Muscle layer of colon (tissue), 2 donors: Measurements from ENCODE around the gene CRADD.
A peak's percentile ranks its signal among the peaks of the same experiment; 100 is the strongest.

Experiments
- H3K27ac ChIP-seq: one replicate; pipeline ENCODE4 v1.7.0; 2013; ENCODE audit warnings: low read depth, mild to moderate bottlenecking, low read length, moderate library complexity
- H3K27me3 ChIP-seq, 2 donors: one replicate each; pipeline ENCODE4 v1.7.0; 2013; ENCODE audit warnings: low read length in 2 of 2, mild to moderate bottlenecking in 2 of 2; ENCODE audit not compliant: insufficient read depth in 2 of 2, control insufficient read depth in 1 of 2
- H3K36me3 ChIP-seq: one replicate; pipeline ENCODE4 v1.7.0; 2013; ENCODE audit warnings: mild to moderate bottlenecking, low read length; ENCODE audit not compliant: insufficient read depth
- H3K4me1 ChIP-seq: one replicate; pipeline ENCODE4 v1.7.0; 2013; ENCODE audit warnings: mild to moderate bottlenecking, low read length; ENCODE audit not compliant: insufficient read depth
- H3K4me3 ChIP-seq, 2 donors: one replicate each; pipeline ENCODE4 v1.7.0; 2013; ENCODE audit warnings: low read length in 2 of 2, low read depth in 1 of 2, mild to moderate bottlenecking in 1 of 2, moderate library complexity in 1 of 2
- H3K9ac ChIP-seq: one replicate; pipeline ENCODE4 v1.7.0; 2013; ENCODE audit warnings: low read length
- H3K9me3 ChIP-seq: one replicate; pipeline ENCODE4 v1.7.0; 2013; ENCODE audit warnings: mild to moderate bottlenecking, low read length
- donor health status: abdominal sarcoma.
- donor health status: Adenocarcinoma of cecum.

CRADD gene

DNA sequence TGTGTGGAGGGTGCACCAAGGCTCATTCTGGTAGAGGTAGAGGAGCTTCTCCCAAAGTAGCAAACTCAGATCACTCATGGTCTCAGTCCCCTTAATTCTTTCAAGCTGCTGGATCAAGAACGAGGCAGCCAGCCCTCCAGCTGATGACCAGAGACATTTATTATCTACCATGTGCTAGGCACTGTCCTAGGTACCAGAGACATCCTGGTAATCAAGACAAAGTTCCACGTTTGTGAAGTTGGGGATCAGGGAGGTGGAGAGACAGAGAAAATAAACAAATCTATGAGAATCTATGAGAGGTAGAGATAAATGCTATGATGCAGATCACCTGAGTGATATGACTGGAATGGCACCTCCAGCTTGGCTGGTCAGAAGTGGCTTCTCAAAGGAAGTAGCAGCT is 130.2 kb downstream of the CRADD start:
- Histone ChIP-seq H3K9ac (no peak overlapping the region), H3K36me3 (no peaks in the 10 kb centered on the region), H3K27me3 (no peaks in the 10 kb centered on the region), H3K4me3 (no peak overlapping the region), H3K4me1 (peaks cover 33% of the 10 kb centered on the region), H3K27ac (no peak overlapping the region), H3K9me3 (no peaks in the 10 kb centered on the region)

DNA sequence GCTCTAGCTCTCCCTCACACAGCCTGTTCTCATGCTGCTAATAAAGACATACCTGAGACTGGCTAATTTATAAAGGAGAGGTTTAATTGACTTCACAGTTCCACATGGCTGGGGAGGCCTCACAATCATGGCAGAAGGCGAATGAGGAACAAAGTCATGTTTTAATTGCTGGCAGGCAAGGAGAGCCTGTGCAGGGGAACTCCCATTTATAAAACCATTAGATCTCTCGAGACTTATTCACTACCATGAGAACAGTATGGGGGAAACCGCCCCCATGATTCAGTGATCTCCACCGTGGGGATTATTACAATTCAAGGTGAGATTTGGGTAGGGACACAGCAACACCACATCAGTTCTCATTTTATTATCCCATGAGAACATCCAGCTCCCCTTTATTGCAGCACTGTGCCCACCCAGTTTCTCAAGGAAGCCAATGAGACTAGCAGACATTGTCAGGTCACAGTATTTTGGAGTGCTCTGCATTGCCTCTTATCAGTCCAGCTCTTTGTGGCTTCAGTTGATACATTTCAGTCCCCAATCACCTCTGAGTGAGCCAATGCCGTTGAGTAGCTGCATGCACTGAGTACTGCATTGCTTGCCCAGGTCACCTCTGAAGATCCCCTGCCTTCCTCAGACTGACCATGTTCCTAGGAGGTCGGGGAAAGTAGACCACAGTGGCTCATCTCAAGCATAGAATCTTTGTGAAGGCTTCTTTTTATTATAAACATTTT is 131.2 kb downstream of the CRADD start:
- Histone ChIP-seq H3K4me1 (peaks cover 33% of the 10 kb centered on the region), H3K36me3 (no peaks in the 10 kb centered on the region), H3K27ac (no peak overlapping the region), H3K4me3 (no peak overlapping the region), H3K9ac (no peak overlapping the region), H3K9me3 (no peaks in the 10 kb centered on the region), H3K27me3 (no peaks in the 10 kb centered on the region)

DNA sequence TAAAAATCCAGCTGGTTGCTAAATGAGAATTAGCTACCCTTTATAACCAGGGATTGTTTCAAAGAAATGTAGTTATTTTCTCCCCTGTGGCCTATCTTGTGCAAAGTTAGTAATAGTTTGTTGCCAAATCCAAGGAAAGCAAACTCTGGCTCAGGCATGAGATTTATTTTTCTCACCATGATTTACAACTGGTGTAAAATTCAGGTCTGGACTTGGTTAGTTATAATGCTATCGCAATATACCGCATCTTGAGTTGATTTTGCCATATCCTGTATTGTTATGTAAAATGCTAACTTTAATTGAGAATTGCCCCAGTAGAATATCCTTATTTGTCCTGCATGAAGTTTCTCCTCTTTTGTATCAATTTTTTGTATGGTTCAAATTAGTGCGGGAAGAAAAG is 135.5 kb downstream of the CRADD start:
- H3K36me3 ChIP-seq, result no peaks in the 10 kb centered on the region
- H3K27ac ChIP-seq, result peak overlapping the region; percentile 77
- no peaks in the 10 kb centered on the region for H3K27me3 ChIP-seq
- no peak overlapping the region for H3K4me3 ChIP-seq
- no peak overlapping the region for H3K9ac ChIP-seq
- H3K9me3 ChIP-seq, result no peaks in the 10 kb centered on the region
- peaks cover 34% of the 10 kb centered on the region for H3K4me1 ChIP-seq

DNA sequence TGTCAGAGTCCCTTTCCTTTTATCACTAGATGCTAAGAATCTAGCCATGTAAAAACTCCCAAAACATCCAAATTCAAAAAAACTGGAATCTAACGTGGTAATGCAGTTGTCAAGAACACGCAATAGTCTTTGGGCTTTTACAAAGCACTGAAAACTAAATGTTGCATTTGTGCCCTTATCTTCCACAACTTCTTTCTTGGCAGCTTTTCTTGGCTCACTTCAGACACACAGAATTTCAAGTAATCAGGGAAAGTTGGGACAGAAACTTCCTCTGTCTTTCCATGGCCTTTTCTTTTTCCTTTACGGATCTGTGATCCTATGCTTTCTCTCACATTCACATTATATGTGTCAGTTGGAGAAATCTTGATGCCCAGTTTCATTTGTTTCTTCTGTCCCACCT is 136.0 kb downstream of the CRADD start:
- Histone ChIP-seq H3K27me3 (no peaks in the 10 kb centered on the region), H3K9me3 (no peaks in the 10 kb centered on the region), H3K9ac (no peak overlapping the region), H3K4me1 (peaks cover 39% of the 10 kb centered on the region), H3K27ac (peak overlapping the region; percentile 77), H3K4me3 (no peak overlapping the region), H3K36me3 (no peaks in the 10 kb centered on the region)

DNA sequence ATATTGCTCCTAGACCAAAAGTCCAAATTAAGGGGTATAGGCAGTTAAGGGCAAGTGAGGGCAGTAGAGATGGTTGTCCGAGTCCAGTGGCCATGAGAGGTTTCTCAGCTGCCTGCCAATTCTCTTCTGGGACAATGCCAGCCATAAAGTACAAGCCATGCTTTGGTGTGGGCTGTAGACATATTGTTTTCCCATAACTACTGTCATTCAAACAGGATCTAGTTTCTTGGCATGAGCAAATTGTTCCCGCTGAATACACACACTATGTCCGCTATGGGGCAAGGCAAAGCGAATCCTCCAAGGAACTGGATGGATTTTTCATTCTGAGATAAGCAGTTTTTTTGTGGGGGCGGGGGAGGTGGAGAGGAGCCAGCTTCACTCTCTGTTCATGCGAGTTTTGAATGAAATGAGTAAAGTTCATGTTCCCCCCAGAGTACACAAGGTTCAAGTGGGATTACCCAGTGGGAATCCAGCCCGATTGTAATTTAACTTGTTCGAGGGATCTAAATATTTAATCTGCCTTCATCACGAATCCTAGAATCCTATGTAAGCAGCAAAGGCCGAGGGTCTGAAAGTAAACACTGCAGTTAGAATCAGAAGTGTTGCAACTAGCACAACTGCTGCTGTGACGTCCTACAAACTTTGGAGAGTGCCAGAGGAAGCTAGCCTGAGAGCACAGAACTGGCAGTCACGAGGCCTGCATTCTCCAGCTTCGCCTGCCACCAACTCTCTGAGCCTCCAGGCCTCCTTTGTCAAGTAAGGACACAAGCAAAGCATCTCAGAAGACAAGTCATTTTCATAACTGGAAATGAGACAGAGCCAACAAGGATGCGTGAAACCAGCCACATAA is 137.0 kb downstream of the CRADD start:
- no peaks in the 10 kb centered on the region for H3K9me3 ChIP-seq
- H3K27ac ChIP-seq, result peak overlapping the region; percentile 77
- H3K4me3 ChIP-seq, result no peak overlapping the region
- H3K4me1 ChIP-seq, result peaks cover 49% of the 10 kb centered on the region
- H3K27me3 ChIP-seq, result no peaks in the 10 kb centered on the region
- peak overlapping the region; percentile 18 for H3K9ac ChIP-seq
- H3K36me3 ChIP-seq, result no peaks in the 10 kb centered on the region

DNA sequence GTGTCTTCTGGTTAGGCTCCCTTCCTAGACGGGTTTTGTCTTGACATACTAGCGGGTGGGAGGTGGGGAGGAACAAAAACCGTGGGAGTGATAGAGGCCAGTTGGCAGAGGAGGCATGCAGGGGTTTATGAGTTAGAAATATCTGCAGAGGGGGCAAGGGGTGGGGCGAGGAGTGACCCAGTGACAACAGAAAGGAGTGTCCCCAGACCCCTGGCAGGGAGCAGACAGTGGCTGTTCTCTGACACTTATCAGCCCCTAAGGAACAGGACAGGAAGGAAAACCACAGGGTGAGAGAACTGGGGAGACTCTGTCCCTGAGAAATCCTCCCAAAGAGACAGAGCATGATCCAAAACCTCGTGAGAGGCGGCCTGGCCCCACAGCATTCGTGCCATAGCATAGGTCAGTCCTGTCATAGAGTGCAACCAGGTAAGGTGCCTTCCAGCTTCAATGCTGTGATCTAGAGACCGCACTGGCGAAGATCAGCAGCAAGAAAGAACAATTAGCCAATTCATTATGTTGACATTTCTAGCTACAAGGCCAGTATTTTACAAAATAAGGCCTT is 141.4 kb downstream of the CRADD start:
- Histone ChIP-seq H3K4me3 (no peak overlapping the region), H3K36me3 (no peaks in the 10 kb centered on the region), H3K9me3 (no peaks in the 10 kb centered on the region), H3K4me1 (peaks cover 49% of the 10 kb centered on the region), H3K9ac (no peak overlapping the region), H3K27ac (peak overlapping the region; percentile 75), H3K27me3 (no peaks in the 10 kb centered on the region)

DNA sequence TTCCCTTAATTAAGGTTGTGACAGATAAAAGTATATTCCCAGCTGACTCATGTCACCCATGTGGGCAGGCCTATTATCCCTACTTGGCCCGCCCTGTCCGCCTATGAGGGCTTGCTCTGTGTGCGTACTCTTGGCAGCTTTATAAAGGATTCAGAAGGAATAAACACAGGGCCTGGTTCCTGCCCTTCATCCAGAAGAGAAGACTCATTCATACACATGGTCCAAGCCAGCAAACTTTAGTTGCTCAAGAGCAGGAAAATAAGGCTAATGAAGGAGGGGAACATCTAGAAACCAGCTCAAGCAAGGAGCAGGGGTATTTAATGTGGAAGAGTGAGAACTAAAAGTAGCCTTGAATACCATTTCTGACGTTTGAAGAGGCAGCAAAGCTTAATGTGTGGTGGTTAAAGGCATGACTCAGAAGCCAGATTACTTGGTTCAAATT is 141.9 kb downstream of the CRADD start:
- Histone ChIP-seq H3K27me3 (no peaks in the 10 kb centered on the region), H3K27ac (peak overlapping the region; percentile 75), H3K9me3 (no peaks in the 10 kb centered on the region), H3K36me3 (no peaks in the 10 kb centered on the region), H3K9ac (no peak overlapping the region), H3K4me1 (peaks cover 49% of the 10 kb centered on the region), H3K4me3 (no peak overlapping the region)

DNA sequence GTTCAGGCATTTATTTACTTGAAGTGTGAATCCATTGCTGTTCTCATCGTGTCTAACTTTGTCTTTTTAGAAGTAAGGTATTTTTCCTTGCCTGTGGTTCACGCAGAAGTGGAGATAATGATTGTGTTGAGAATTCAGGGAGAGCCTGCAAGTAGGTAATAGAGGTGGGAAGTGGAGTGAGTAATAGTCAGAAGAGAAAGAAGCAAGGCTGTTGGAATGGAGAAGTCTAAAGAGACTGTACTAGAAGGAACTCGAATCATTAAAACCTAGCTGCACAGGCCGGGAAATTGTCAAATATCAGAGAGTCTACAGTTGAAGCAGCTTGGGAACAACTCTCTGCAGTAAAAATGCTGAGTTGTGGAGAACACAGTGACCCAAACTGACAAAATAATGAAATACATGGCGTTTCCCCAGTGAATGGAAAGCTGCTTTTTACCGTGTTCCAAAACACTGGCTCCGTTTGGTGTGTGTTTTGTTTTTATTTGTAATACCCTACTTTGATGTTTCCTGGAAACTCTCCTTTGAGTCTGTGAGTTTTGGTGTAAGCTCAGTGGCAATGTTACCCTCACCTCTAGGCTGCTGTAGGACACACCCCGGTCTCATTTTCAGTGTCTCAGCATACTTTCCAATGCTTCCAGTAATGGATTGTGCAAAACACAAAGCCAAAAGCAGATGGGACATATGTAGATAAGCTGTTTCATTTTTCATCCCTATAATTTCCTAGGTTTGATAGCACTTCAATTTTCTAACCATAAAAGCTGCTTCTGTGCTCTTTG is 146.6 kb downstream of the CRADD start:
- H3K27ac ChIP-seq, result no peak overlapping the region
- no peak overlapping the region for H3K9ac ChIP-seq
- no peak overlapping the region for H3K4me3 ChIP-seq
- no peaks in the 10 kb centered on the region for H3K36me3 ChIP-seq
- H3K4me1 ChIP-seq, result peaks cover 61% of the 10 kb centered on the region
- no peaks in the 10 kb centered on the region for H3K27me3 ChIP-seq
- no peaks in the 10 kb centered on the region for H3K9me3 ChIP-seq

DNA sequence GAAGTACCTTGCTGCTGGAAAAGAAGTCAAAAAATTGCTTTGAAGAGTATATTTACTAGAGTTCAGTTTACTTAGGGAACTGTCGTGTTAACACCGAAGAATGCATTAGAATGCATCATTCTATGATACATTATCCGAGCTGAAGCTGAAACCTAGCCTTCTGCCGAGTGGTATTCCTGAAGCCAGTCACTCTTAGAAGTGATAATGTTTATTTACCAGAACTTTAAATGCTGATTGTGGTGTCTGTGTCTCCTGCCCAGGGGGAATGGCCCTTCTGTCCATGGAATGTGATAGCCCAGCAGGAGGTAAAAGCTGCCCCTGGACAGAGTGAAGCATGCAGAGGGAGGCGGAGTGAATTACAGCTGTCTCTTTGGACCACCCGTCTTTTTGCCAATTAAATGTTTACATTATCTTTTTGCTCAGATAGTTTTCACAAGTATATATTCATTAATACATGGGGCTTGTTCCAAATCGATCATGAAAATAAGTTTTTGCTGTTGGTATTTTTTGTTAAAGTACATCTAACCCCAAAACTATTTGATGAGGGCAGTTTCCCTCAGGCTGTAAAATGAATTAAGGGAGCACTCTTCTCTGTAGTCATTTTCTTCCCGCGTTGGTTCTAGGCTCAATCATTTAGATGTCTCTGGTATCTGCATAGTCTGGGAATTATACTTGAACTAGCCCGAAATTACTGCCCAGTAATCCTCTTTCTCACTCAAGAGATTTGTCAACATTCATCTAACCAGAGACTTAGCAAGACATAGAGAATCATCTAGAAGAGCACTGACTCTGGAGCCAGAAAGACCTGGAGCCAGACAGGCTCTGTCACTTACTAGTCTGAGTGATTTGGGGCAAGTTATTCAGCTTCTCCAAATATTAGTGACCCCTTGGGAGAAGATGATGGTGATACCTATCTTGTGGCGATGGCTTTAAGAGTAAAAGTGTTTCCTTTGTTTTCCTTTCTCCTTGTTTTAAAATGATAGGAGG is 147.6 kb downstream of the CRADD start:
- H3K9me3 ChIP-seq, result no peaks in the 10 kb centered on the region
- H3K27me3 ChIP-seq, result no peaks in the 10 kb centered on the region
- peaks cover 58% of the 10 kb centered on the region for H3K4me1 ChIP-seq
- H3K27ac ChIP-seq, result peak overlapping the region; percentile 73
- H3K4me3 ChIP-seq, result no peak overlapping the region
- no peaks in the 10 kb centered on the region for H3K36me3 ChIP-seq
- no peak overlapping the region for H3K9ac ChIP-seq

DNA sequence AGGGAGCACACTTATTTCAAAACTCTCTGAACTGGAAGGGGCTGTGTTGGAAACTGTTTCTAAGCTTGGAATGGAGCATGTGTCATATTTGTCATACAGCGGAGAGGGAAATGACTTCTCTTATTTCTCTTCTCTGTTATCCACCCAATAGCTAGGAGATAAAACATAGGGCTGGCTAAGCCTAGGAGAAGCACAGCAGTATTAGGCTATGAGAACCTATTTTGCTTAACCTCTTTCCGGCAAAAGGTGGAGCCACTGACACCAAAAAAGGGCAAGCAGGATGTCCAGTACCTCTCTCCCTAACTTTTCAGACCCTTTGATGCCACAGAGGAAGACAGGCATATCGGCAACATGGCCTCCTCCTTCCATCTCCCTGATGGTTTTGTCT is 148.3 kb downstream of the CRADD start:
- H3K9ac ChIP-seq, result no peak overlapping the region
- H3K9me3 ChIP-seq, result no peaks in the 10 kb centered on the region
- H3K27ac ChIP-seq, result peak overlapping the region; percentile 73
- no peaks in the 10 kb centered on the region for H3K27me3 ChIP-seq
- peaks cover 55% of the 10 kb centered on the region for H3K4me1 ChIP-seq
- H3K4me3 ChIP-seq, result peak overlapping the region in 1 of 2 donors; percentile 26
- no peaks in the 10 kb centered on the region for H3K36me3 ChIP-seq
